Measurements from ENCODE around the gene BTNL9. TPM values are rescaled to one million over a fixed set of nuclear protein-coding genes. Genes with fewer than 3 reads are reported as not detected.
A peak's percentile ranks its signal among the peaks of the same experiment; 100 is the strongest.
"Not testable (repeated sequence)": the region's sequence is repeated elsewhere in the genome, so short reads cannot be mapped to it uniquely, and the experiment has no call there.

Gene BTNL9
- total RNA-seq, 1 donor from 2014 or later: not detected

DNA sequence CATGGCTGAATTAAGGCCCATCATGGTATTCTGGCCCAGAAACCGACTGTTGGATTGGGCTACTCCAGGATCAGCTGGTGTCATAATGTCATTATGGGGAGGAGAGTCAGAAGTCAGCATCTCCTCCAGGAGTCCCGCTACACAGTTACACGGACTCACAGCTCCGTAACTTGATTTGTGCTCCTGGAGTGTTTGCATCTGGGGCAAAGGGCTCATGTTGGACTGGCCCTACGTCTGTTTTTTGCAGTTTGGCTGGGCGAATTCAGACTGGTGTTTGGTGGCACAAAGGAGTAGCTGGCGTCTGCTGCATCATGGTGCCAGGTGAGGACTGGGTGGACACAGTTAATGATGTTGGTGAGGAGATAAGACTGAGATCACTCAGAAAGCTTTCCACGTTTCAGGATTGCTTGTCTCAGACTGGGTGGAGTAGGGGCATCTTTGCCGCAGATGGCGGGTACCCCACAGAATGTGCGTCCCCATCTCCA lies 59.6 kb downstream of the BTNL9 start:
- TF ChIP-seq, protein P1, sequence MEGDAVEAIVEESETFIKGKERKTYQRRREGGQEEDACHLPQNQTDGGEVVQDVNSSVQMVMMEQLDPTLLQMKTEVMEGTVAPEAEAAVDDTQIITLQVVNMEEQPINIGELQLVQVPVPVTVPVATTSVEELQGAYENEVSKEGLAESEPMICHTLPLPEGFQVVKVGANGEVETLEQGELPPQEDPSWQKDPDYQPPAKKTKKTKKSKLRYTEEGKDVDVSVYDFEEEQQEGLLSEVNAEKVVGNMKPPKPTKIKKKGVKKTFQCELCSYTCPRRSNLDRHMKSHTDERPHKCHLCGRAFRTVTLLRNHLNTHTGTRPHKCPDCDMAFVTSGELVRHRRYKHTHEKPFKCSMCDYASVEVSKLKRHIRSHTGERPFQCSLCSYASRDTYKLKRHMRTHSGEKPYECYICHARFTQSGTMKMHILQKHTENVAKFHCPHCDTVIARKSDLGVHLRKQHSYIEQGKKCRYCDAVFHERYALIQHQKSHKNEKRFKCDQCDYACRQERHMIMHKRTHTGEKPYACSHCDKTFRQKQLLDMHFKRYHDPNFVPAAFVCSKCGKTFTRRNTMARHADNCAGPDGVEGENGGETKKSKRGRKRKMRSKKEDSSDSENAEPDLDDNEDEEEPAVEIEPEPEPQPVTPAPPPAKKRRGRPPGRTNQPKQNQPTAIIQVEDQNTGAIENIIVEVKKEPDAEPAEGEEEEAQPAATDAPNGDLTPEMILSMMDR (IDR thresholded peaks at IDR 0.05): no peak
- peaks cover 8% of the 10 kb centered on the region for H3K4me1 Mint-ChIP-seq (ENCODE audit: low read depth)
- H3K9me3 Mint-ChIP-seq (ENCODE audit: low read depth): no peaks in the 10 kb centered on the region
- H3K27ac Mint-ChIP-seq (ENCODE audit: unreplicated experiment): no peak overlapping the region
- H3K27me3 Mint-ChIP-seq (ENCODE audit: low read depth): peaks cover 26% of the 10 kb centered on the region
- DNase-seq (ENCODE audit: low spot score): no peak
- H3K36me3 Mint-ChIP-seq (ENCODE audit: low read depth): peaks cover 2% of the 10 kb centered on the region
- no peak overlapping the region for H3K4me3 Mint-ChIP-seq (ENCODE audit: unreplicated experiment)

DNA sequence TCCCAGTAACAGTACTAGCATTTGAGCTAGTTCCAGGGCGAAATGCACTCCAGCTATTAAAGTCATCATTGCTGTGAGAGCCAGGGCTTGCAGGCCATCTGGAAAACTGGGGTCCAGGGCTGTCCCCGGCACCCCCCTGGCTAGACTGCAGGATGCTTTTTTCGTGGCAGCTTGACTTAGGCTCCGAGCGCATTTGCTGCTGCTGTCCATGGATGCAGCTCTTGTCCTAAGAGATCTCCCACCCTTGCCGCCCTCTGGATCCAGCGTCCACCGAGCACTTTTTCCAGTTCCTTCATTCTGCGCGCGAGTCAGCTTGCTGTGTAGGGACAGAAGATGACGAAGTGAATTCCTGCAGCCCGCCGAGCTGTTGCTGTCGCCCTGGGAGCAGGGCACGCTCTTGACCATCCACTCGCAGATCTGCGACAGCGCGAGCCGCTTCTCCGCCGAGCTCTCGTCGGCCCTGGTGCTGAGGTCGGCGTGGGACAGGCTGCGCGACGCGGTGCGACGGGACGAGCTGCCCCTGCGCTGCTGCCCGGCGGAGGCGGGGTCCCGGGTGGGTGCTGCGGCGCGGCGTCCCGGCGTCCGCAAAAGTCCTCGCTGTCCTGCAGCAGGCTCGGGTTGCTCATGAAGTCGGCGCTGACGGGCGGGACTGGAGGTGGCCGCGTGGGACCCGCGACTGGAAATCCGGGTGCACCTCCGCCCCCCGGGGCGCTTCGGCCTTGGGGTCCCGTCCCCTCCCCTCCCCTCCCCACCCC lies 60.2 kb downstream of the BTNL9 start:
- H3K27me3 Mint-ChIP-seq (ENCODE audit: low read depth): peaks cover 30% of the 10 kb centered on the region
- no peak overlapping the region for H3K4me3 Mint-ChIP-seq (ENCODE audit: unreplicated experiment)
- H3K36me3 Mint-ChIP-seq (ENCODE audit: low read depth): peaks cover 2% of the 10 kb centered on the region
- peaks cover 8% of the 10 kb centered on the region for H3K4me1 Mint-ChIP-seq (ENCODE audit: low read depth)
- DNase-seq (ENCODE audit: low spot score): no peak
- TF ChIP-seq, protein P1 (IDR thresholded peaks at IDR 0.05): no peak
- H3K9me3 Mint-ChIP-seq (ENCODE audit: low read depth): no peaks in the 10 kb centered on the region
- no peak overlapping the region for H3K27ac Mint-ChIP-seq (ENCODE audit: unreplicated experiment)

DNA sequence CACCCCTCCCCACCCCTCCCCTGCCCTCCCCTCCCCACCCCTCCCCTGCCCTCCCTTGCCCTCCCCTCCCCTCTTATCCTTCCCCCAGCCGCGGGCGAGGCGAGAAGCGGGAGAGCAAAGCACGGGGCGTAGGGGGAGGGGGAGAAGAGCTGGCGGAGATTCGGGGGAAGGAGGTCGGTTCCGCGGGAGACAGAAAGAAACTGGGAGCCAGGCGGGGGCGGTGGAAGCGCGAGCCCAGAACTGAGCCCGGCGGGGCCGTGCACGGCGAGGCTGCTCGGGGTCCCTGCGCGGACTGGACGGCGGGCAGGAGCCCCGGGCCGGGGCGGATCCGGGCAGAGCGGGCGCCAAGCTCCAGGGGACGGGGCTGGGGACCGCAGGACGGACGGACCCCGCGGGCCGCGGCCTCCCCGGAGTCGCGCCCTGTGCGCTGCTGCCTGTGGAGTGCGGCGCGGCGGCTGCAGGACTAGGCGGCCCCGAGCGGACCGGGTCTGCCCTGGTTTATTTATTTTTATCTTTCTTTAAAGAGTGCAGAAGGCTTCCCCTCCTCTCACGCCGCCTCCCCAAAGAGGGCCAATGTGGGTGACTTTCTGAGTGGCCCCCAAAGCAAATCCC lies 61.1 kb downstream of the BTNL9 start:
- not testable (repeated sequence) for DNase-seq (ENCODE audit: low spot score); H3K27ac Mint-ChIP-seq (ENCODE audit: unreplicated experiment); H3K36me3 Mint-ChIP-seq (ENCODE audit: low read depth); H3K9me3 Mint-ChIP-seq (ENCODE audit: low read depth); H3K4me1 Mint-ChIP-seq (ENCODE audit: low read depth); H3K4me3 Mint-ChIP-seq (ENCODE audit: unreplicated experiment)
- peaks cover 38% of the 10 kb centered on the region for H3K27me3 Mint-ChIP-seq (ENCODE audit: low read depth)

DNA sequence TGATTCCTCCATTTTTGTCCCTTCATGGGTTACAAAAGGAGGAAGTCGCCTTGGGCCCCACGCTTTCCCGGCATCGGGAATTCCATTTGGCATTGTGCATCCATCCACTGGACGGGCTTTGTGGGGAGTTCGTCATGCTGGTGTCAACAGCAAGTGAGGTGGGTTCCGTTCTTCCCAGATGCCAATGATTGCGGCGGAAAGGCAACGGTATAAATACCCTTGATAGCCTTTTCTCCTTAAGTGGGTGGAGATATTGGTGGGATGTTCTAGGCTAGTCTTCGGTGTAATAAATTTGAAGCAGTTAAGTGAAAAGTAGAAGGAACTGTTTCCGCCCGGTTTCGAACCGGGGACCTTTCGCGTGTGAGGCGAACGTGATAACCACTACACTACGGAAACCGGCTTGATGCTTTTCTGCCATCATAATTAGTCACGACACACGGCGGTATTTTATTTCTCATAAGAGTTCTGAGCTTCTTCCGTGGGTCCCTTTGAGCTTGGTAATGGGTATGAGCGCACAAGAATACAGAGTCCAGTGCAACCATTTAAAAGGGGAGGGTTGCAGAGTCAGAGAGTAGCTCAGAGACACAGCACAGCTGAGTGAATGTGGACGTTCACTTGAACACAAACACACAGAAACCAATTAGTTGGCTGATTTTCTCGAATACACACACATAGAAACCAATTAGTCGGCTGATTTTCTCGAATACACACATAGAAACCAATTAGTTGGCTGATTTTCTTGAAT lies 62.0 kb downstream of the BTNL9 start:
- H3K36me3 Mint-ChIP-seq (ENCODE audit: low read depth); H3K4me1 Mint-ChIP-seq (ENCODE audit: low read depth); H3K4me3 Mint-ChIP-seq (ENCODE audit: unreplicated experiment); H3K9me3 Mint-ChIP-seq (ENCODE audit: low read depth); H3K27ac Mint-ChIP-seq (ENCODE audit: unreplicated experiment); DNase-seq (ENCODE audit: low spot score): not testable (repeated sequence)
- peaks cover 42% of the 10 kb centered on the region for H3K27me3 Mint-ChIP-seq (ENCODE audit: low read depth)

DNA sequence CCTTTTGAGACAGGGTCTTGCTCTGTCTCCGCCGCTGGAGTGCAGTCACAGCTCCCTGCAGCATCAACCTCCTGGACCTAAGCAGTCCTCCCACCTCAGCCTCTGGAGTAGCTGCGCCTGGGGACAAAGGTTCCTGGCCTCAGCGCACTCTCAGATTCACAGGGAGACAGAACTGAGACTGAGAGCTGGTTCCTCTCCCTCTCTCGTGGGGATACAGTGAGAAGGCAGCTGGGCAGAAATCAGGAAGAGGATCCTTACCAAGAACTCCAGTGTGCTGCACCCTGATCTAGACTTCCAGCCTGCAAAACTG lies 64.1 kb downstream of the BTNL9 start:
- not testable (repeated sequence) for DNase-seq (ENCODE audit: low spot score); H3K4me1 Mint-ChIP-seq (ENCODE audit: low read depth); H3K36me3 Mint-ChIP-seq (ENCODE audit: low read depth); H3K9me3 Mint-ChIP-seq (ENCODE audit: low read depth); H3K27ac Mint-ChIP-seq (ENCODE audit: unreplicated experiment)
- Mint-ChIP-seq H3K27me3 (ENCODE audit: low read depth) (peaks cover 50% of the 10 kb centered on the region), H3K4me3 (ENCODE audit: unreplicated experiment) (peak overlapping the region; percentile 54)

DNA sequence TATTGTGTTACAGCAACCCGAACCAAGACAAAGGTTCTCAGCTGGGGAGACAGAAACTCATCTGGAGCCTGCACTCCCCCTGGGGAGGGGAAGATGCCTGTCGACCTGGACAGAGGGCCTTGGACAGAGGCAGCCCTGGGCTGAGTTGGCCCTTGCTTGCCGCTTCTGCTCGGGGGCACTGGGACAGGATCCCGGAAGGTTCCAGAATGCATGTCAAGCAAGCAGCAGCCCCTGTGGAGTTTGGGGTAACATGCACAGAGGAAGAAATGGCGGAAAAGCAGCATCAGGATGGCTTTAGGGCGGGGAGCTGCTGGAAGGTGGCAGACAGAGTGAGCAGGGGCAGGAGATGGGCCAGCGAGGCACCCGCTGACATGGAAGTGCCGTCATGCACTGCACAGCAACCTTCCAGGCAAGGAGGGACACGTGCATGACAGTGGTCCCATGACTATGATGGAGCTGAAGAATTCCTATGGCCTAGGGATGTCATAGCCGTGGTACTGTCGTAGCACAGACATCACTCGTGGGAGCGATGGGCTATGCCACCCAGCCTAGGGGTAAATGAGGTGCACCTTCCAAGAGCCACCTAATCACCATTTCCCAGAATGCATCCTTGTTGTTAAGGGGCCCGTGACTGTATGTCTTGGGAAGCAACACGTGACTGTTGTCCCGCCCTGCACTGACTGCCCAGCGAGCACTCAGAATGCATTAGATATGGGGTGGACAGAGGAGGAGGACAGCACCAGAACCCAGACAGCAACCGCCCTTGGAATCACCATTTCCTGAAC lies 64.7 kb downstream of the BTNL9 start:
- H3K27me3 Mint-ChIP-seq (ENCODE audit: low read depth): peaks cover 48% of the 10 kb centered on the region
- H3K9me3 Mint-ChIP-seq (ENCODE audit: low read depth); H3K4me1 Mint-ChIP-seq (ENCODE audit: low read depth); H3K4me3 Mint-ChIP-seq (ENCODE audit: unreplicated experiment); DNase-seq (ENCODE audit: low spot score); H3K36me3 Mint-ChIP-seq (ENCODE audit: low read depth); H3K27ac Mint-ChIP-seq (ENCODE audit: unreplicated experiment): not testable (repeated sequence)

Measured in chondrocyte (in vitro differentiated cells).